ENCODE results near the gene KNSTRN. TPM values are rescaled to one million over a fixed set of nuclear protein-coding genes. Genes with fewer than 3 reads are reported as not detected.

The KNSTRN gene
- total and polyA plus RNA-seq, 2 of the 13 experiments (the other 11 are each of a cell fraction or from before 2014, with no cell fraction given): 20.3 to 62.3 TPM

DNA sequence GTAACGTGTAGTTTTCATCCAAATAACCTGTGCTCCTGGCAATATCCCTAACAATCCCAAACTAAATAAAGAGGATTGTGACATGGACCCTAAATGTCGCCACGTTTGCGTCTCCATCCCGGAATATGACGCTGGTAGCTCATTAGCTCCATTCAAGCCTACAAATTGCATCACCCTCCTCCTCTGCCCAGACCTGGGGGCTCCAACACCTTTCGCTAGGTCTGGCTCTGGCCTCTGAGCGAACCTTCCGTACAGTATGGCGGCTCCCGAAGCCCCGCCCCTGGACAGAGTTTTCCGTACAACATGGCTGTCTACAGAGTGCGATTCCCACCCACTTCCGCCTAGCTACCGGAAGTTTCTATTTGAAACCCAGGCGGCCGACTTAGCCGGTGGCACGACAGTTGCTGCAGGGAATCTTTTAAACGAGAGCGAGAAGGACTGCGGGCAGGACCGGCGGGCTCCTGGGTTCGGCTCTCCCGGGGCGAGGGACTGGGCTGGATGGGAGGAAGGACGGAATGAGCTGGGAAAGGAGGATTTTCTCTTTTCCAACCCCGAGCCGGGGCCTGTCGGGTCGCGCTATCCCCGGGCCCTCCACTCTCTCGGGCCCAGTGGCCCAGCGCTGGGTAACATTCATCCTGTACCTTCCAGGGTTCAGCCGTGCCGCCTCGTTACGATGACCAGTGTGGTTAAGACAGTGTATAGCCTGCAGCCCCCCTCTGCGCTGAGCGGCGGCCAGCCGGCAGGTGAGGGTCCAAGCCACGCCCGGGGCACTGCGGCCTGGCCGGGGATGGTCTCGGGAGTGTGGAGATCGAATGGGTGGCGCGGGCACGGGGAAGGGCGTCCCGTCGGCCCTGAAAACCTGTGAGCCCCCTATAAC, at the start of gene KNSTRN (continued):
- TF ChIP-seq NKX3-1 (CRISPR knock-in tag; IDR thresholded peaks at IDR 0.05) (0 out of 2 replicates have a peak, but pooled peaks have one; percentile 29), ZNF83 (CRISPR knock-in tag; IDR thresholded peaks at IDR 0.05; ENCODE audit: borderline replicate concordance) (no peak), MBNL3 (CRISPR knock-in tag; conservative IDR thresholded peaks at IDR 0.05) (no peak), SRSF1 (optimal IDR thresholded peaks at IDR 0.05; ENCODE audit: low read depth, low read length) (peak; percentile 60), THAP11 (CRISPR knock-in tag; IDR thresholded peaks at IDR 0.05) (peak; percentile 68), SIN3A (IDR thresholded peaks at IDR 0.05; ENCODE audit: borderline replicate concordance, low read depth, low read length) (peak; percentile 88; the same call in 1 of the 2 replicates), ATRX (CRISPR knock-in tag; IDR thresholded peaks at IDR 0.05; ENCODE audit: borderline replicate concordance) (no peak), NR2F6 (IDR thresholded peaks at IDR 0.05) (no peak), NR2F6 (CRISPR knock-in tag; IDR thresholded peaks at IDR 0.05) (no peak), AGO2 (optimal IDR thresholded peaks at IDR 0.05; ENCODE audit: low read depth, low read length) (peak; percentile 70), IRX3 (CRISPR knock-in tag; IDR thresholded peaks at IDR 0.05; ENCODE audit: borderline replicate concordance, low read depth) (no peak), ZNF850 (CRISPR knock-in tag; conservative IDR thresholded peaks at IDR 0.05) (0 out of 2 replicates have a peak, but pooled peaks have one; percentile 10), NR1H2 (CRISPR knock-in tag; IDR thresholded peaks at IDR 0.05; ENCODE audit: borderline replicate concordance, low read depth) (no peak), SIN3B (IDR thresholded peaks at IDR 0.05; ENCODE audit: low read length) (peak; percentile 87; the same call in 1 of the 2 replicates), ERF (CRISPR knock-in tag; IDR thresholded peaks at IDR 0.05) (peak; percentile 47; the same call in 1 of the 2 replicates), ZNF33B (CRISPR knock-in tag; IDR thresholded peaks at IDR 0.05) (no peak), ZNF546 (CRISPR knock-in tag; conservative IDR thresholded peaks at IDR 0.05) (no peak), ZNF230 (CRISPR knock-in tag; IDR thresholded peaks at IDR 0.05) (no peak), ARHGAP35 (CRISPR knock-in tag; IDR thresholded peaks at IDR 0.05; ENCODE audit: borderline replicate concordance) (no peak), STAT5B (CRISPR knock-in tag; IDR thresholded peaks at IDR 0.05) (no peak), ZFP90 (CRISPR knock-in tag; IDR thresholded peaks at IDR 0.05; ENCODE audit: borderline replicate concordance) (no peak), JUND (CRISPR knock-in tag; IDR thresholded peaks at IDR 0.05) (no peak), BRCA1 (CRISPR knock-in tag; IDR thresholded peaks at IDR 0.05) (no peak), MAFK (conservative IDR thresholded peaks at IDR 0.05 in 1 of 2, IDR thresholded peaks at IDR 0.05 in 1 of 2; ENCODE audit: low read length in 2 of 2) (no peak), CCDC6 (CRISPR knock-in tag; IDR thresholded peaks at IDR 0.05) (peak; percentile 56; the same call in 1 of the 2 replicates), ZFAT (CRISPR knock-in tag; conservative IDR thresholded peaks at IDR 0.05) (no peak), GATAD1 (CRISPR knock-in tag; IDR thresholded peaks at IDR 0.05) (peak; percentile 77), TARDBP (CRISPR knock-in tag; IDR thresholded peaks at IDR 0.05) (peak; percentile 52; the same call in 1 of the 2 replicates), SRSF9 (IDR thresholded peaks at IDR 0.05; ENCODE audit: borderline replicate concordance, insufficient read depth, low read depth, low read length, poor library complexity, severe bottlenecking) (no peak), ZNF484 (CRISPR knock-in tag; IDR thresholded peaks at IDR 0.05; ENCODE audit: borderline replicate concordance, low read depth) (no peak)
- TF ChIP-seq, protein P1, sequence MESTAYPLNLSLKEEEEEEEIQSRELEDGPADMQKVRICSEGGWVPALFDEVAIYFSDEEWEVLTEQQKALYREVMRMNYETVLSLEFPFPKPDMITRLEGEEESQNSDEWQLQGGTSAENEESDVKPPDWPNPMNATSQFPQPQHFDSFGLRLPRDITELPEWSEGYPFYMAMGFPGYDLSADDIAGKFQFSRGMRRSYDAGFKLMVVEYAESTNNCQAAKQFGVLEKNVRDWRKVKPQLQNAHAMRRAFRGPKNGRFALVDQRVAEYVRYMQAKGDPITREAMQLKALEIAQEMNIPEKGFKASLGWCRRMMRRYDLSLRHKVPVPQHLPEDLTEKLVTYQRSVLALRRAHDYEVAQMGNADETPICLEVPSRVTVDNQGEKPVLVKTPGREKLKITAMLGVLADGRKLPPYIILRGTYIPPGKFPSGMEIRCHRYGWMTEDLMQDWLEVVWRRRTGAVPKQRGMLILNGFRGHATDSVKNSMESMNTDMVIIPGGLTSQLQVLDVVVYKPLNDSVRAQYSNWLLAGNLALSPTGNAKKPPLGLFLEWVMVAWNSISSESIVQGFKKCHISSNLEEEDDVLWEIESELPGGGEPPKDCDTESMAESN (CRISPR knock-in tag; conservative IDR thresholded peaks at IDR 0.05): no peak
